K562 (cell line): ENCODE data around the gene ETDA. TPM values are rescaled to one million over a fixed set of nuclear protein-coding genes. Genes with fewer than 3 reads are reported as not detected.

Experiments used
- EGR1 ChIP-seq: fragments of 450-650 bp; conservative IDR thresholded peaks from 2 replicates; pipeline ENCODE4 v1.6.1; 2017; ENCODE audit warnings: mild to moderate bottlenecking
- HSF4 ChIP-seq: fragments of 250-450 bp; sonication (Bioruptor Pico); IDR thresholded peaks from 2 replicates; pipeline ENCODE4 v2.1.2; 2022; ENCODE audit warnings: mild to moderate bottlenecking, moderate library complexity, borderline replicate concordance
- MAFK ChIP-seq: IDR thresholded peaks from 2 replicates; pipeline ENCODE4 v1.6.1; 2011; ENCODE audit warnings: low read length, improper control_type of control experiment
- SLC30A9 ChIP-seq: fragments of 250-450 bp; sonication (Bioruptor Pico); IDR thresholded peaks from 2 replicates; pipeline ENCODE4 v1.8.0; 2022; ENCODE audit warnings: mild to moderate bottlenecking, moderate library complexity
- ZNF75A ChIP-seq: fragments of 450-650 bp; formaldehyde crosslinking; IDR thresholded peaks from 2 replicates; pipeline ENCODE4 v1.4.0; 2020; ENCODE audit warnings: mild to moderate bottlenecking
- polyA plus RNA-seq, 8 experiments: library from polyadenylated mRNA; depleted of rRNA in 4 of 8; stranded (reverse) in 5 of 8; unstranded in 3 of 8; fragments of >200 nt; fragmentation: Nextera tagmentation in 2 of 8; fragmentation: Illumina TruSeq in 1 of 8; extraction: Ambion mirVana in 2 of 8; extraction: Trizol in 1 of 8; gene quantifications; 2 replicates each; pipeline versions ENCODE4 v1.2.1 to v1.2.3, GENCODE V29; 2011 to 2014; ENCODE audit warnings: inconsistent platforms in 1 of 8, missing spikeins in 1 of 8
- total RNA-seq, 7 experiments: library from RNA; depleted of rRNA in 6 of 7; stranded (reverse); fragments of >200 nt in 6 of 7; fragmentation: Illumina TruSeq in 2 of 7; extraction: Trizol in 2 of 7; gene quantifications; 2 replicates each; pipeline versions ENCODE4 v1.2.1 to v1.2.3, GENCODE V29; 2011 to 2021; ENCODE audit warnings: low replicate concordance in 1 of 7
- TF ChIP-seq, protein P1 (sequence below): IDR thresholded peaks from 3 replicates; pipeline ENCODE4 v1.6.1; 2011; ENCODE audit warnings: borderline replicate concordance, mild to moderate bottlenecking, moderate library complexity; ENCODE audit not compliant: insufficient read length; ENCODE audit errors: extremely low read depth
- TF ChIP-seq, protein P2 (sequence below): sonication (generic); formaldehyde crosslinking; IDR thresholded peaks from 2 replicates; pipeline ENCODE4 v1.8.1; 2023; ENCODE audit warnings: mild to moderate bottlenecking, missing genetic modification reagents

ETDA gene
- total and polyA plus RNA-seq, 9 of the 15 experiments (the other 6 are each of a cell fraction or from before 2014, with no cell fraction given), result not detected

DNA sequence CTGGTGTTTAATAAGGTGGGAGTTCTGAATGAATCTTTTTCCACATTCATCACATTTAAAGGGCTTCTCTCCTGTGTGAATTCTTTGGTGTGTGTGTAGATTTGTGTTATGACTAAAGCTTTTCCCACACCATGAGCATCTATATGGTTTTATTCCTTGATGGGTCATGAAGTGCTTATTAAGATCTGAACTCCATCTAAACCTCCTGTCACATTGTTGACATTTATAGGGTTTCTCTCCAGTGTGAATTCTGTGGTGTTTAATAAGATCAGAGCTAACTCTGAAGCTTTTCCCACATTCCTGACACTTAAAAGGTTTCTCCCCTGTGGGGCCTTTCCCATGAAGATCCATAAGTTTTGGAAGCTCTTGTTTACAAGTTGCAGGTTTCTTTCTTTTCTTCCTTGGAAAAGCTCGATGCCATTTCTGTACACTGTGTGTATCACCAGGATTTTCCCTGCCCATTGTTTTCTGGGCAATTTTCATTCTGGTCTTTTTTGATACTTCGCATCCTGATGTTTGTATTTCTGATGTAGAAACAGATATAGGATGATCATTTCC is 35.5 kb downstream of the ETDA start (continued):
- no peak for TF ChIP-seq MAFK
- TF ChIP-seq, protein P1, sequence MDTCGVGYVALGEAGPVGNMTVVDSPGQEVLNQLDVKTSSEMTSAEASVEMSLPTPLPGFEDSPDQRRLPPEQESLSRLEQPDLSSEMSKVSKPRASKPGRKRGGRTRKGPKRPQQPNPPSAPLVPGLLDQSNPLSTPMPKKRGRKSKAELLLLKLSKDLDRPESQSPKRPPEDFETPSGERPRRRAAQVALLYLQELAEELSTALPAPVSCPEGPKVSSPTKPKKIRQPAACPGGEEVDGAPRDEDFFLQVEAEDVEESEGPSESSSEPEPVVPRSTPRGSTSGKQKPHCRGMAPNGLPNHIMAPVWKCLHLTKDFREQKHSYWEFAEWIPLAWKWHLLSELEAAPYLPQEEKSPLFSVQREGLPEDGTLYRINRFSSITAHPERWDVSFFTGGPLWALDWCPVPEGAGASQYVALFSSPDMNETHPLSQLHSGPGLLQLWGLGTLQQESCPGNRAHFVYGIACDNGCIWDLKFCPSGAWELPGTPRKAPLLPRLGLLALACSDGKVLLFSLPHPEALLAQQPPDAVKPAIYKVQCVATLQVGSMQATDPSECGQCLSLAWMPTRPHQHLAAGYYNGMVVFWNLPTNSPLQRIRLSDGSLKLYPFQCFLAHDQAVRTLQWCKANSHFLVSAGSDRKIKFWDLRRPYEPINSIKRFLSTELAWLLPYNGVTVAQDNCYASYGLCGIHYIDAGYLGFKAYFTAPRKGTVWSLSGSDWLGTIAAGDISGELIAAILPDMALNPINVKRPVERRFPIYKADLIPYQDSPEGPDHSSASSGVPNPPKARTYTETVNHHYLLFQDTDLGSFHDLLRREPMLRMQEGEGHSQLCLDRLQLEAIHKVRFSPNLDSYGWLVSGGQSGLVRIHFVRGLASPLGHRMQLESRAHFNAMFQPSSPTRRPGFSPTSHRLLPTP, result no peak
- TF ChIP-seq HSF4, result no peak
- TF ChIP-seq, protein P2, sequence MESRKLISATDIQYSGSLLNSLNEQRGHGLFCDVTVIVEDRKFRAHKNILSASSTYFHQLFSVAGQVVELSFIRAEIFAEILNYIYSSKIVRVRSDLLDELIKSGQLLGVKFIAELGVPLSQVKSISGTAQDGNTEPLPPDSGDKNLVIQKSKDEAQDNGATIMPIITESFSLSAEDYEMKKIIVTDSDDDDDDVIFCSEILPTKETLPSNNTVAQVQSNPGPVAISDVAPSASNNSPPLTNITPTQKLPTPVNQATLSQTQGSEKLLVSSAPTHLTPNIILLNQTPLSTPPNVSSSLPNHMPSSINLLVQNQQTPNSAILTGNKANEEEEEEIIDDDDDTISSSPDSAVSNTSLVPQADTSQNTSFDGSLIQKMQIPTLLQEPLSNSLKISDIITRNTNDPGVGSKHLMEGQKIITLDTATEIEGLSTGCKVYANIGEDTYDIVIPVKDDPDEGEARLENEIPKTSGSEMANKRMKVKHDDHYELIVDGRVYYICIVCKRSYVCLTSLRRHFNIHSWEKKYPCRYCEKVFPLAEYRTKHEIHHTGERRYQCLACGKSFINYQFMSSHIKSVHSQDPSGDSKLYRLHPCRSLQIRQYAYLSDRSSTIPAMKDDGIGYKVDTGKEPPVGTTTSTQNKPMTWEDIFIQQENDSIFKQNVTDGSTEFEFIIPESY, result no peak
- peak; percentile 97 for TF ChIP-seq ZNF75A (CRISPR knock-in tag)
- TF ChIP-seq SLC30A9, result no peak
- no peak for TF ChIP-seq EGR1
